ENCODE results near the gene TMEM140.

The TMEM140 gene

DNA sequence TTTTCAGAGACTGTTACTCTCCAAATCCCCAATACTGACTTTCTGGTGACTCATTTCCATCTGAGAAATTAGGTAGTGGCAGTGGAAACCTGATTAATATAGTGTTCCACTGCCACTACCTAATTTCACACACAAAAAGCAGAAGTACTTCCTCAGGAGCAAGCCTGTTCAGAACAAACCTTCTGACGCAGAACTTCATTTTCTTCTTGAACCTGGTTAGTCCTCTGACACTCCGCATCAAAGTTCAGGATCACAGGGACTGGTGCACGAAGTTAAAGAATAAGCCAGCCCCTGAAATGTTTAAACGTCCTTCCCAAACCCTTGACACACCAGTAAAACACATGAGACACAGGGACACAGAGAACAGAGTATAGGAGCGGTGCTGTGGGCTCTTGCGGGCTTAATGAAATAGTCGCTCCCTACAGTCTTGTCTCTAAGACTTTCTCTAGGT, 59.1 kb downstream of the TMEM140 start:
- H3K9ac ChIP-seq (ENCODE audit: low read depth, low read length): no peak overlapping the region
- no peaks in the 10 kb centered on the region for H3K27me3 ChIP-seq (ENCODE audit: insufficient read depth, low read length, poor library complexity)
- no peaks in the 10 kb centered on the region for H3K9me3 ChIP-seq (ENCODE audit: insufficient read depth, low read length, severe bottlenecking)
- TF ChIP-seq EZH2 (IDR thresholded peaks at IDR 0.05; ENCODE audit: borderline replicate concordance, low read depth, low read length, severe bottlenecking): no peak
- no peaks in the 10 kb centered on the region for H3K79me2 ChIP-seq (ENCODE audit: insufficient read depth, low read length)
- no peak for DNase-seq
- ATAC-seq (ENCODE audit: insufficient read depth, low read depth): no peak
- no peak overlapping the region for H3K27ac ChIP-seq (ENCODE audit: low read length)
- H3K4me2 ChIP-seq (ENCODE audit: insufficient read depth, low read length): no peak overlapping the region
- no peak overlapping the region for H3K4me3 ChIP-seq (ENCODE audit: low read depth in 1 of 2, low read length in 2 of 2)
- no peak overlapping the region for H2AFZ ChIP-seq (ENCODE audit: low read depth, low read length)
- H3K36me3 ChIP-seq (ENCODE audit: insufficient read depth, low read length): peaks cover 6% of the 10 kb centered on the region; the same call in 1 of the 2 replicates
- no peaks in the 10 kb centered on the region for H4K20me1 ChIP-seq (ENCODE audit: insufficient read depth, low read length)
- H3K4me1 ChIP-seq (ENCODE audit: insufficient read depth, low read length): peaks cover 11% of the 10 kb centered on the region

DNA sequence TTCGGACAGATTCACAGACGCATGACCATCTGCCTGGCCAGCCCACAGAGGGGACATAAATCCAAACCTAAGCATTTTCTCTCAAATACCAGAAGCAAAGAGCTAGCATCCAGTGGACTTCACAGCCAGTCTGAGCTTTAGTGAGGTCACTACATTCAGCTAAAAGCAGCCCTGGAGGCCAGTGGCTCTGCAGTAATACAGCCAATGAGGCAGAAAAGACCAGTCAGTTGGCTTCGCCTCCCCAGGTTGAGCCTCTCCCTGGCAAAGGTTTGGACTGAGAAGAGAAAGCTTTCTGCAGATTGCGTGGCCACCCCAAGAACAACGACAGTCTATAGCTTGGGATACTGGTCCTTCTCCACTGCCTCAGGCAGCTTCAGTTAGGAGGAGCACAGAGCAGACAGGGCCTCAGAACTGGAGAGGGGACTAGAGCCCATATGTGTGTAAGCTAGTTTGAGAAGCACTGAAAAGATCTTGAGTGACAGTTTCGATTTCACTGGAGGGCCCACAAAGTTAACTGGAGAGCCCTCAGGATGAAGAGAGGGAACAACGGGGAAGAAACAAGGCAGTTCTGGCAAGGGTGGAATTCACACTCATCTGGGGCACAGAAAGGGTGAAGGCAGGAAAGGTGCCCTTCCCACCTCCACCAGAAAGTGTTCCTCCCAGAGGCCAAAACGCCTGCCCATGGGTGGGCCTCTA, 59.7 kb downstream of the TMEM140 start:
- Histone ChIP-seq H4K20me1 (ENCODE audit: insufficient read depth, low read length) (no peaks in the 10 kb centered on the region), H3K36me3 (ENCODE audit: insufficient read depth, low read length) (peaks cover 6% of the 10 kb centered on the region; the same call in 1 of the 2 replicates), H3K9me3 (ENCODE audit: insufficient read depth, low read length, severe bottlenecking) (no peaks in the 10 kb centered on the region), H3K79me2 (ENCODE audit: insufficient read depth, low read length) (no peaks in the 10 kb centered on the region), H2AFZ (ENCODE audit: low read depth, low read length) (no peak overlapping the region), H3K9ac (ENCODE audit: low read depth, low read length) (no peak overlapping the region), H3K27ac (ENCODE audit: low read length) (no peak overlapping the region), H3K27me3 (ENCODE audit: insufficient read depth, low read length, poor library complexity) (no peaks in the 10 kb centered on the region), H3K4me1 (ENCODE audit: insufficient read depth, low read length) (peaks cover 15% of the 10 kb centered on the region), H3K4me2 (ENCODE audit: insufficient read depth, low read length) (no peak overlapping the region), H3K4me3 (ENCODE audit: low read depth in 1 of 2, low read length in 2 of 2) (no peak overlapping the region)
- ATAC-seq (ENCODE audit: insufficient read depth, low read depth): no peak
- TF ChIP-seq EZH2 (IDR thresholded peaks at IDR 0.05; ENCODE audit: borderline replicate concordance, low read depth, low read length, severe bottlenecking): no peak
- TF ChIP-seq, protein P1, sequence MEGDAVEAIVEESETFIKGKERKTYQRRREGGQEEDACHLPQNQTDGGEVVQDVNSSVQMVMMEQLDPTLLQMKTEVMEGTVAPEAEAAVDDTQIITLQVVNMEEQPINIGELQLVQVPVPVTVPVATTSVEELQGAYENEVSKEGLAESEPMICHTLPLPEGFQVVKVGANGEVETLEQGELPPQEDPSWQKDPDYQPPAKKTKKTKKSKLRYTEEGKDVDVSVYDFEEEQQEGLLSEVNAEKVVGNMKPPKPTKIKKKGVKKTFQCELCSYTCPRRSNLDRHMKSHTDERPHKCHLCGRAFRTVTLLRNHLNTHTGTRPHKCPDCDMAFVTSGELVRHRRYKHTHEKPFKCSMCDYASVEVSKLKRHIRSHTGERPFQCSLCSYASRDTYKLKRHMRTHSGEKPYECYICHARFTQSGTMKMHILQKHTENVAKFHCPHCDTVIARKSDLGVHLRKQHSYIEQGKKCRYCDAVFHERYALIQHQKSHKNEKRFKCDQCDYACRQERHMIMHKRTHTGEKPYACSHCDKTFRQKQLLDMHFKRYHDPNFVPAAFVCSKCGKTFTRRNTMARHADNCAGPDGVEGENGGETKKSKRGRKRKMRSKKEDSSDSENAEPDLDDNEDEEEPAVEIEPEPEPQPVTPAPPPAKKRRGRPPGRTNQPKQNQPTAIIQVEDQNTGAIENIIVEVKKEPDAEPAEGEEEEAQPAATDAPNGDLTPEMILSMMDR (IDR thresholded peaks at IDR 0.05; ENCODE audit: borderline replicate concordance, extremely low read depth, low read length, poor library complexity, severe bottlenecking): no peak
- DNase-seq: no peak

DNA sequence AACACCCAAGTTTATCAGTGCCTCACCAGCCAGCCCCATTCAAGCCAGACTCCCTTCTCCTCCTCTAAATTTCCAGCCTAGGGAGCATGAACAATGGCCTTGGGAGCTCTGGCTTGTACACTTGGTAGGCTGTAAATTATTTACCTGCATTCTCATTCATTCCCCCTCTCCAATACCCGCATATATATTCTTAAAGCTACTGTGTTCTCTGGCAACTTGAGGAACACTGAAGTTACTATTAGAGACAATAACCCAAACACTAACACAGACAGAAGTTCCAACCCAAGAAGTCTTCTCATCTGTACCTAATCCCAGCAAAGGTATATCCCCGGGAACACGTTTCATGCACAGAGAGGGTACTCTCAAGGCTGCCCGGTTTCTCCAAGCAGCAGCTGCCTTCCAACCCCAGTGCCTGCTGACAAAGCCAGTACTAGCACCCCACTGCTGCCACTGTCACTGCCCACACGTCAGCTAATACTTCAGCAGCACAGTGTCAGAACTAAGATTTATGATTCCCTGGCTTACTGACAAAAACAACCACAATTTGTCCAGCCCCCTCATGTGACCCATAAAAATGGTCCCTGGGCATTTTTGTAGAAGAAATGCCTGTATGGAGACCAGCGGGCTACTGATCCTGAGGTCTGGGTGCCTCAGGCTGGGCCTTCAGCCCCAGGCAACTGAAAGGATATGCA, 60.4 kb downstream of the TMEM140 start:
- H3K79me2 ChIP-seq (ENCODE audit: insufficient read depth, low read length): no peaks in the 10 kb centered on the region
- ATAC-seq (ENCODE audit: insufficient read depth, low read depth): no peak
- peaks cover 15% of the 10 kb centered on the region for H3K4me1 ChIP-seq (ENCODE audit: insufficient read depth, low read length)
- no peaks in the 10 kb centered on the region for H4K20me1 ChIP-seq (ENCODE audit: insufficient read depth, low read length)
- H3K4me2 ChIP-seq (ENCODE audit: insufficient read depth, low read length): no peak overlapping the region
- DNase-seq: no peak
- no peak for TF ChIP-seq EZH2 (IDR thresholded peaks at IDR 0.05; ENCODE audit: borderline replicate concordance, low read depth, low read length, severe bottlenecking)
- TF ChIP-seq, protein P1 (IDR thresholded peaks at IDR 0.05; ENCODE audit: borderline replicate concordance, extremely low read depth, low read length, poor library complexity, severe bottlenecking): no peak
- H3K36me3 ChIP-seq (ENCODE audit: insufficient read depth, low read length): peaks cover 6% of the 10 kb centered on the region; the same call in 1 of the 2 replicates
- no peaks in the 10 kb centered on the region for H3K27me3 ChIP-seq (ENCODE audit: insufficient read depth, low read length, poor library complexity)
- no peak overlapping the region for H3K9ac ChIP-seq (ENCODE audit: low read depth, low read length)
- H3K27ac ChIP-seq (ENCODE audit: low read length): no peak overlapping the region
- H3K9me3 ChIP-seq (ENCODE audit: insufficient read depth, low read length, severe bottlenecking): no peaks in the 10 kb centered on the region
- H3K4me3 ChIP-seq (ENCODE audit: low read depth in 1 of 2, low read length in 2 of 2): no peak overlapping the region
- H2AFZ ChIP-seq (ENCODE audit: low read depth, low read length): no peak overlapping the region

DNA sequence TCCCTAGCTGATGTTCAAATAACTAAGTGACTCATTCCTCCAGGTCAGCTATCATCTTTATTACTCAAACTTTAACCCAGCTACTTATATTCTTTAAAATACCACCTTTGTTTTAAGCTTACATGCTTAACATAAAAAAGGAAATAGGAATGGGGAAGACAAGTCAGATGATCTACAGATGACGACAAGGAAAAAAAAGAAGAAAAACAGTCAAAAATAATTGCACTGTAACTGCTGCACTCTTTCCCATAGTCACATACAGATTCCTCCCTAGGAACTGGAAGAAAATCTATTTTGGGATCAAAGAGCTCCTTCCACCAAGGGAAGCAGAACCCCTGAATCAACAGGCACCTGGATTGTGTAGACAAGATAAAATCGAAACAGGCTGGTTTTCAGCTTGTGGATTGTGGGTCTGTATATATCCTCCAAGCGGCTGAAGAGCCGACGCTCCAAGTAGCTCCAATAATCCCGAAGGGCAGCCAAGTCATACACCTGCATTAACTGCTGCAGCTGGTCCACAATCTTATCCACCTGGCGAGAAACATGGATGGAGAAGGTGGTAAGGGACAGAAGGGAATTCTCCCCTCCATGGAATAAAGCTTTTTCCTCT, 61.5 kb downstream of the TMEM140 start:
- Histone ChIP-seq H3K79me2 (ENCODE audit: insufficient read depth, low read length) (no peaks in the 10 kb centered on the region), H3K9me3 (ENCODE audit: insufficient read depth, low read length, severe bottlenecking) (no peaks in the 10 kb centered on the region), H2AFZ (ENCODE audit: low read depth, low read length) (no peak overlapping the region), H3K4me2 (ENCODE audit: insufficient read depth, low read length) (no peak overlapping the region), H3K4me3 (ENCODE audit: low read depth in 1 of 2, low read length in 2 of 2) (no peak overlapping the region), H3K27ac (ENCODE audit: low read length) (no peak overlapping the region), H4K20me1 (ENCODE audit: insufficient read depth, low read length) (no peaks in the 10 kb centered on the region), H3K4me1 (ENCODE audit: insufficient read depth, low read length) (peaks cover 15% of the 10 kb centered on the region), H3K9ac (ENCODE audit: low read depth, low read length) (no peak overlapping the region), H3K36me3 (ENCODE audit: insufficient read depth, low read length) (no peaks in the 10 kb centered on the region; the same call in 1 of the 2 replicates), H3K27me3 (ENCODE audit: insufficient read depth, low read length, poor library complexity) (no peaks in the 10 kb centered on the region)
- ATAC-seq (ENCODE audit: insufficient read depth, low read depth): no peak
- no peak for DNase-seq
- no peak for TF ChIP-seq EZH2 (IDR thresholded peaks at IDR 0.05; ENCODE audit: borderline replicate concordance, low read depth, low read length, severe bottlenecking)
- TF ChIP-seq, protein P1 (IDR thresholded peaks at IDR 0.05; ENCODE audit: borderline replicate concordance, extremely low read depth, low read length, poor library complexity, severe bottlenecking): no peak
